K562 (cell line): ENCODE measurements around the gene SUDS3. TPM values are rescaled to one million over a fixed set of nuclear protein-coding genes. Genes with fewer than 3 reads are reported as not detected.

Experiments
- ATAC-seq: fragments of 200-7000 bp; cut with Tn5 transposase; 3 replicates; pipeline ENCODE4 v1.9.1; 2020; ENCODE audit warnings: moderate library complexity
- BruUV-seq: library from RNA; stranded (reverse); fragments of 400-500 nt; replicated peaks from 2 replicates; lab custom pipeline; 2021; lab: Mats Ljungman, UMichigan
- CTCF ChIA-PET: fragments of 300-600 bp; formaldehyde crosslinking; extraction: SDS; loops from one replicate; lab custom pipeline; 2021; ENCODE audit warnings: low intra/inter-chr PET ratio; lab: Yijun Ruan, JAX
- POLR2A ChIA-PET: fragments of 300-600, 350-650 bp; sonication (Branson Sonifier 250); formaldehyde crosslinking; extraction: SDS; loops from one replicate; lab custom pipeline; 2021; ENCODE audit warnings: antibody characterized with exemption, inconsistent platforms; lab: Yijun Ruan, JAX
- DNase-seq, 4 experiments: peaks; one replicate each; pipeline versions ENCODE4 v3.0.0 to v3.0.0-alpha.2; 2011 to 2018; ENCODE audit warnings: low spot score in 3 of 4, mixed read lengths in 3 of 4; ENCODE audit errors: extremely low read depth in 1 of 4
- FAIRE-seq: peaks from 2 replicates; lab custom pipeline; 2011; peaks lifted over from hg19 to GRCh38; lab: Jason Lieb, UNC
- H2AFZ ChIP-seq: 2 replicates; pipeline ENCODE4 v1.6.0; 2011; ENCODE audit warnings: low read depth, low read length, control low read depth, inconsistent platforms
- H3K27ac ChIP-seq: fragments of 200-600 bp; 3 replicates; pipeline ENCODE4 v1.8.0; 2011; ENCODE audit warnings: low read depth, mild to moderate bottlenecking, control low read depth, inconsistent platforms, low read length, moderate library complexity, mixed read lengths; ENCODE audit errors: extremely low read depth
- H3K27me3 ChIP-seq, 2 experiments: fragments of 300-600 bp in 1 of 2; 2 replicates in 1 of 2; 3 replicates in 1 of 2; pipeline versions ENCODE4 v1.6.0 to v1.8.0; 2011; ENCODE audit warnings: inconsistent platforms in 2 of 2, low read length in 2 of 2, mild to moderate bottlenecking in 1 of 2, mixed read lengths in 1 of 2, moderate library complexity in 1 of 2; ENCODE audit not compliant: control insufficient read depth in 2 of 2, insufficient read depth in 2 of 2
- H3K36me3 ChIP-seq: fragments of 300-600 bp; 3 replicates; pipeline ENCODE4 v1.8.0; 2011; ENCODE audit warnings: mild to moderate bottlenecking, low read length, inconsistent platforms; ENCODE audit not compliant: control insufficient read depth, insufficient read depth
- H3K4me1 ChIP-seq, 2 experiments: fragments of 200-600 bp in 1 of 2; replicated peaks in 1 of 2; 2 replicates in 1 of 2; 3 replicates in 1 of 2; pipeline versions ENCODE4 v1.5.1 to v1.8.0; 2011; ENCODE audit warnings: inconsistent platforms in 2 of 2, low read length in 2 of 2, mild to moderate bottlenecking in 1 of 2, mixed read lengths in 1 of 2, moderate library complexity in 1 of 2; ENCODE audit not compliant: control insufficient read depth in 2 of 2, insufficient read depth in 2 of 2
- H3K4me2 ChIP-seq: 2 replicates; pipeline ENCODE4 v1.6.1; 2011; ENCODE audit warnings: low read length, control low read depth, inconsistent platforms, mixed read lengths; ENCODE audit not compliant: insufficient read depth
- H3K4me3 ChIP-seq: fragments of 200-600 bp; sonication (generic), shearing (Covaris generic); 2 replicates; pipeline ENCODE4 v1.5.1; 2016; ENCODE audit warnings: control low read depth, inconsistent platforms
- H3K79me2 ChIP-seq: fragments of 200-600 bp; 3 replicates; pipeline ENCODE4 v1.8.0; 2011; ENCODE audit warnings: low read length, inconsistent platforms; ENCODE audit not compliant: control insufficient read depth, insufficient read depth
- H3K9ac ChIP-seq, 2 experiments: 2 replicates each; pipeline versions ENCODE4 v1.6.0 to v1.6.1; 2011; ENCODE audit warnings: low read depth in 2 of 2, low read length in 2 of 2, control low read depth in 1 of 2, inconsistent platforms in 1 of 2, mild to moderate bottlenecking in 1 of 2, mixed read lengths in 1 of 2; ENCODE audit not compliant: insufficient read depth in 1 of 2
- H3K9me1 ChIP-seq: one replicate; pipeline ENCODE4 v1.6.0; 2011; ENCODE audit warnings: inconsistent platforms, mild to moderate bottlenecking, low read length, moderate library complexity; ENCODE audit not compliant: control insufficient read depth, insufficient read depth
- H3K9me3 ChIP-seq: replicated peaks from 2 replicates; pipeline ENCODE4 v1.5.1; 2011; ENCODE audit warnings: low read depth, low read length, inconsistent platforms; ENCODE audit not compliant: control insufficient read depth, insufficient read depth
- H4K20me1 ChIP-seq: replicated peaks from 2 replicates; pipeline ENCODE4 v1.6.1; 2011; ENCODE audit warnings: low read length, inconsistent platforms, mixed read lengths; ENCODE audit not compliant: control insufficient read depth, insufficient read depth
- COPS2 ChIP-seq: fragments of 450-650 bp; conservative IDR thresholded peaks from 2 replicates; pipeline ENCODE4 v1.6.1; 2016; ENCODE audit warnings: mild to moderate bottlenecking, moderate library complexity
- DIDO1 ChIP-seq: fragments of 450-650 bp; IDR thresholded peaks from 2 replicates; pipeline ENCODE4 v1.6.1; 2016; ENCODE audit warnings: low read depth, missing biosample characterization, missing genetic modification characterization
- ELF4 ChIP-seq: fragments of 450-650 bp; formaldehyde crosslinking; IDR thresholded peaks from 2 replicates; pipeline ENCODE4 v1.4.0; 2022; ENCODE audit warnings: missing genetic modification characterization
- HMGN3 ChIP-seq: IDR thresholded peaks from 2 replicates; pipeline ENCODE4 v1.6.1; 2011; ENCODE audit warnings: borderline replicate concordance, low read depth, mild to moderate bottlenecking, mixed read lengths, low read length; ENCODE audit not compliant: insufficient read length; ENCODE audit errors: extremely low read depth
- SMC3 ChIP-seq: conservative IDR thresholded peaks from 2 replicates; pipeline ENCODE4 v1.6.1; 2011; ENCODE audit warnings: low read depth, low read length, improper control_type of control experiment; ENCODE audit not compliant: insufficient read depth
- TAF15 ChIP-seq: fragments of 200-400 bp; formaldehyde crosslinking; IDR thresholded peaks from 2 replicates; pipeline ENCODE4 v1.6.1; 2017; ENCODE audit warnings: mild to moderate bottlenecking, low read depth, low read length, moderate library complexity
- WGBS: fragments of 100-300 bp; shearing (Covaris generic); methylation state at CpG from one replicate; pipeline ENCODE4 v1.1.6; 2016; ENCODE audit warnings: low coverage, mixed read lengths; ENCODE audit not compliant: insufficient coverage; ENCODE audit errors: missing lambda C conversion rate; 5-methylcytosine and 5-hydroxymethylcytosine counted together
- in situ Hi-C: fragments of 300-500 bp; cut with MboI; formaldehyde crosslinking; loops from 4 replicates; pipeline ENCODE4 v1.15.0; 2018; ENCODE audit warnings: inconsistent platforms, mixed read lengths
- intact Hi-C: fragments of 100-400 bp; cut with micrococcal nuclease; formaldehyde crosslinking; loops from 2 replicates; pipeline ENCODE4 v1.14.2; 2022
- polyA plus RNA-seq, 8 experiments: library from polyadenylated mRNA; depleted of rRNA in 4 of 8; stranded (reverse) in 5 of 8; unstranded in 3 of 8; fragments of >200 nt; fragmentation: Nextera tagmentation in 2 of 8; fragmentation: Illumina TruSeq in 1 of 8; extraction: Ambion mirVana in 2 of 8; extraction: Trizol in 1 of 8; gene quantifications; 2 replicates each; pipeline versions ENCODE4 v1.2.1 to v1.2.3, GENCODE V29; 2011 to 2014; ENCODE audit warnings: inconsistent platforms in 1 of 8, missing spikeins in 1 of 8
- total RNA-seq, 7 experiments: library from RNA; depleted of rRNA in 6 of 7; stranded (reverse); fragments of >200 nt in 6 of 7; fragmentation: Illumina TruSeq in 2 of 7; extraction: Trizol in 2 of 7; gene quantifications; 2 replicates each; pipeline versions ENCODE4 v1.2.1 to v1.2.3, GENCODE V29; 2011 to 2021; ENCODE audit warnings: low replicate concordance in 1 of 7
- TF ChIP-seq, protein P1 (sequence below), 3 experiments: IDR thresholded peaks in 2 of 3; conservative IDR thresholded peaks in 1 of 3; 2 replicates each; pipeline ENCODE4 v1.5.1; 2011 to 2012; ENCODE audit warnings: low read length in 3 of 3, mild to moderate bottlenecking in 3 of 3, control low read depth in 2 of 3, improper control_type of control experiment in 1 of 3, inconsistent platforms in 1 of 3, low read depth in 1 of 3, mixed read lengths in 1 of 3, moderate library complexity in 1 of 3; ENCODE audit not compliant: insufficient read depth in 2 of 3
- TF ChIP-seq, protein P2 (sequence below): IDR thresholded peaks from 2 replicates; pipeline ENCODE4 v1.6.1; 2012; ENCODE audit warnings: low read depth, low read length, improper control_type of control experiment, borderline replicate concordance
- TF ChIP-seq, protein P3 (sequence below): sonication (generic); formaldehyde crosslinking; IDR thresholded peaks from 2 replicates; pipeline ENCODE4 v1.8.0; 2023; ENCODE audit warnings: mild to moderate bottlenecking, missing genetic modification reagents
- TF ChIP-seq, protein P4 (sequence below): fragments of 250-450 bp; sonication (Bioruptor Pico); IDR thresholded peaks from 2 replicates; pipeline ENCODE4 v1.8.0; 2021; ENCODE audit warnings: moderate library complexity, mild to moderate bottlenecking, inconsistent platforms

SUDS3 gene
- total and polyA plus RNA-seq, 9 of the 15 experiments (the other 6 are each of a cell fraction or from before 2014, with no cell fraction given) = 6.6 to 30.5 (median 23.3) TPM

DNA sequence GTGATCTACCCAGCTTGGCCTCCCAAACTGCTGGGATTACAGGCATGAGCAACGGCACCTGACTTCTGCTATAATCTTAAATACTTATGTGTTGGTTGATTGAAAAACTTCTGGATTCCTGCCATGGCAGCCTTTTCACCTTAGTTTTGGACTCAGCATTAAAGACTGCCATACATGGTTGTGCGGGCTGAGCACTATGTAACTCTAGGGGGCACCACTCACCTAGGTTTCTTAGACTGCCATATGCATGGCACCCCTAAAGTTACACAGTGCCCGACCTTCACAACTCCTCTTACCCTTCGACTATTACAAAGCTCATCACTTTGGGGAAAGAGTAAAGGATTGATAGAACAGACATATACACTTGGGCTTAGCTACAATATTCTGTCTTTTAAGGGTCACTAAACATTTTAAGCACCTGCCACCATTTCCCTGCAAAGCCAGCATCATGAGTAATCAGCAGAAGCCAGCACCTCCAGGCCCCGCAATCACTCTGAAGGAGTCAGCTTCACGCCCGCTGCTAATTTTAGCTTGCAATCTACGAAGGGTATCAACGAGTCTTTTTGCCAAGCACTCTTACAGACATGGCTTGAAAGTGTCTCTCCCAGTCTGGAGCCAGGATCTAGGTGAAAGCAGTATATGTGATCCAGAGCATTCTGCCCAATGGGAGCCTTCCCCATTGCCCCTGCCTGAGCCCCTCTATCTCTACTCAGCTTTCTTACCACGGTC is 59.8 kb downstream of the SUDS3 start:
- Histone ChIP-seq H4K20me1 (no peaks in the 10 kb centered on the region), H3K27ac (no peak overlapping the region), H3K9ac (no peak overlapping the region), H3K4me2 (no peak overlapping the region), H2AFZ (no peak overlapping the region), H3K36me3 (no peaks in the 10 kb centered on the region), H3K9me3 (no peaks in the 10 kb centered on the region), H3K9me1 (no peaks in the 10 kb centered on the region), H3K4me1 (no peaks in the 10 kb centered on the region), H3K4me3 (no peak overlapping the region), H3K79me2 (no peaks in the 10 kb centered on the region), H3K27me3 (peaks cover 0 to 6% of the 10 kb centered on the region in 2 experiments; a peak in 1 of 5 replicates)
- no TSS peak for BruUV-seq
- intact Hi-C loops (no loop called here), in situ Hi-C loops (no loop called here)
- DNase-seq = peak in 3 of 4 experiments; percentile 14 to 45 (median 32)
- FAIRE-seq = peak; percentile 49
- ChIA-PET CTCF (interaction anchor here (0.6 to 1.3 kb wide), 3 partner anchors 278 to 600 kb away, joined by 3 to 4 read pairs (median 3); no protein-coding TSS in a partner anchor), POLR2A (no interaction called here)
- peak; percentile 89 for ATAC-seq
- 0% methylated on average over 10 of the region's 10 CpGs for WGBS
- TF ChIP-seq, protein P1, sequence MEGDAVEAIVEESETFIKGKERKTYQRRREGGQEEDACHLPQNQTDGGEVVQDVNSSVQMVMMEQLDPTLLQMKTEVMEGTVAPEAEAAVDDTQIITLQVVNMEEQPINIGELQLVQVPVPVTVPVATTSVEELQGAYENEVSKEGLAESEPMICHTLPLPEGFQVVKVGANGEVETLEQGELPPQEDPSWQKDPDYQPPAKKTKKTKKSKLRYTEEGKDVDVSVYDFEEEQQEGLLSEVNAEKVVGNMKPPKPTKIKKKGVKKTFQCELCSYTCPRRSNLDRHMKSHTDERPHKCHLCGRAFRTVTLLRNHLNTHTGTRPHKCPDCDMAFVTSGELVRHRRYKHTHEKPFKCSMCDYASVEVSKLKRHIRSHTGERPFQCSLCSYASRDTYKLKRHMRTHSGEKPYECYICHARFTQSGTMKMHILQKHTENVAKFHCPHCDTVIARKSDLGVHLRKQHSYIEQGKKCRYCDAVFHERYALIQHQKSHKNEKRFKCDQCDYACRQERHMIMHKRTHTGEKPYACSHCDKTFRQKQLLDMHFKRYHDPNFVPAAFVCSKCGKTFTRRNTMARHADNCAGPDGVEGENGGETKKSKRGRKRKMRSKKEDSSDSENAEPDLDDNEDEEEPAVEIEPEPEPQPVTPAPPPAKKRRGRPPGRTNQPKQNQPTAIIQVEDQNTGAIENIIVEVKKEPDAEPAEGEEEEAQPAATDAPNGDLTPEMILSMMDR (IDR thresholded peaks at IDR 0.05 in 2 of 3, conservative IDR thresholded peaks at IDR 0.05 in 1 of 3; ENCODE audit: insufficient read depth in 2 of 3, low read depth in 1 of 3, low read length in 3 of 3) = peak; percentile 53 to 65 (median 53)
- no peak for TF ChIP-seq ELF4 (CRISPR knock-in tag)
- no peak for TF ChIP-seq COPS2
- no peak for TF ChIP-seq TAF15
- TF ChIP-seq, protein P2, sequence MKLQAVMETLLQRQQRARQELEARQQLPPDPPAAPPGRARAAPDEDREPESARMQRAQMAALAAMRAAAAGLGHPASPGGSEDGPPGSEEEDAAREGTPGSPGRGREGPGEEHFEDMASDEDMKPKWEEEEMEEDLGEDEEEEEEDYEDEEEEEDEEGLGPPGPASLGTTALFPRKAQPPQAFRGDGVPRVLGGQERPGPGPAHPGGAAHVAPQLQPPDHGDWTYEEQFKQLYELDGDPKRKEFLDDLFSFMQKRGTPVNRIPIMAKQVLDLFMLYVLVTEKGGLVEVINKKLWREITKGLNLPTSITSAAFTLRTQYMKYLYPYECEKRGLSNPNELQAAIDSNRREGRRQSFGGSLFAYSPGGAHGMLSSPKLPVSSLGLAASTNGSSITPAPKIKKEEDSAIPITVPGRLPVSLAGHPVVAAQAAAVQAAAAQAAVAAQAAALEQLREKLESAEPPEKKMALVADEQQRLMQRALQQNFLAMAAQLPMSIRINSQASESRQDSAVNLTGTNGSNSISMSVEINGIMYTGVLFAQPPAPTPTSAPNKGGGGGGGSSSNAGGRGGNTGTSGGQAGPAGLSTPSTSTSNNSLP = no peak
- no peak for TF ChIP-seq HMGN3
- no peak for TF ChIP-seq SMC3
- TF ChIP-seq, protein P3, sequence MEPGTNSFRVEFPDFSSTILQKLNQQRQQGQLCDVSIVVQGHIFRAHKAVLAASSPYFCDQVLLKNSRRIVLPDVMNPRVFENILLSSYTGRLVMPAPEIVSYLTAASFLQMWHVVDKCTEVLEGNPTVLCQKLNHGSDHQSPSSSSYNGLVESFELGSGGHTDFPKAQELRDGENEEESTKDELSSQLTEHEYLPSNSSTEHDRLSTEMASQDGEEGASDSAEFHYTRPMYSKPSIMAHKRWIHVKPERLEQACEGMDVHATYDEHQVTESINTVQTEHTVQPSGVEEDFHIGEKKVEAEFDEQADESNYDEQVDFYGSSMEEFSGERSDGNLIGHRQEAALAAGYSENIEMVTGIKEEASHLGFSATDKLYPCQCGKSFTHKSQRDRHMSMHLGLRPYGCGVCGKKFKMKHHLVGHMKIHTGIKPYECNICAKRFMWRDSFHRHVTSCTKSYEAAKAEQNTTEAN (CRISPR knock-in tag) = no peak
- TF ChIP-seq DIDO1 (tag) = no peak
- TF ChIP-seq, protein P4, sequence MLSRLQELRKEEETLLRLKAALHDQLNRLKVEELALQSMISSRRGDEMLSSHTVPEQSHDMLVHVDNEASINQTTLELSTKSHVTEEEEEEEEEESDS (CRISPR knock-in tag) = no peak
